GM12891 (cell line): Measurements from ENCODE around the gene ASIC2.

Experiments
- POLR2A ChIP-seq: IDR thresholded peaks from 2 replicates; pipeline ENCODE4 v1.6.1; 2011; ENCODE audit warnings: low read depth, low read length, control low read depth
- SPI1 ChIP-seq: IDR thresholded peaks from 2 replicates; pipeline ENCODE4 v1.6.1; 2011; ENCODE audit warnings: low read depth, low read length, control low read depth
- TAF1 ChIP-seq: IDR thresholded peaks from 2 replicates; pipeline ENCODE4 v1.6.1; 2011; ENCODE audit warnings: low read depth, low read length, control low read depth

DNA sequence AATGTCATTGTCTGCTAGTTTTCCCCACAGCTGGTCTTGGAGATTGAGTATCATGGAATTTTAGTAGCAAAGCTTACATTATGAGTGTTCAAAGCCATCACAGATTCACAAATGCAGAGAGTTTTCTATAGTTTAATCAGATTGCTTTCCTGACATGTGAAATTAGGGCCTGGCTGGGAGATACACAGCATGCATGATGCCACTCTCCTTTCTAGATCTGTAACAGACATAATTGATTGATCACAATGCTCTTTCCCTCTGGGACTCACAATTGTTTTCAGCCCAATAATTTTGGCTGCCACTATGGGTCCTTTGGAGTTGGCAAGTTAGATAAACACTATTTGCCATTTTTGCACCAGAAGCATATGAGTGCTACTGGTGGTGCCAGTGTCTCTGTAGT, 168.9 kb downstream of the ASIC2 start:
- TF ChIP-seq POLR2A (no peak), SPI1 (no peak), TAF1 (no peak)
